HG02623 (cell line): ENCODE data around the gene ITGB1.

Source experiments
- ATAC-seq: cut with Tn5 transposase; IDR thresholded peaks from one replicate; pipeline ENCODE4 v1.9.1; 2021; ENCODE audit warnings: moderate library complexity; ENCODE audit not compliant: unreplicated experiment

Gene ITGB1

DNA sequence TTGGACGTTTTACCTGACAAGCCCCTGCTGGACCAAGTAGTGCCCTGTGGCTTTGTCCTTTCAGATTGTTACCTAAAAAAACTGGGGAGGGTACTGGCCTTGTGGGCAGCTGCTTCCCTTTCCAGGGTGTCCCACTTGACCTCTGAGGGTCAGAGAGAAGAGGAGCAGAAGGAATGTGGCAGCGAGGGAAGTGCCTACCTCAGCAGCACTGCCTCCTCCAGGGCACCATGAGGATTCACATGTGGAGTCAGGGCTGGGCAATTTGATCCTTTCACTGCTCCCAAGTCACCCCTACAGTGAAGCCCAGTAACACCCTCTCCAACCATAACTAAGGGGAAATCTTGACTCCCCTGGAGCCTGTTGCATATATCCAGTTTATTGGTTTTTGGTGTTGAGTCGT, 64.6 kb downstream of the ITGB1 start:
- no peak for ATAC-seq

- ATAC-seq = no peak
These were observed 66.8 kb downstream of the ITGB1 start for GRCh38 chr10:32891261-32891660.

DNA sequence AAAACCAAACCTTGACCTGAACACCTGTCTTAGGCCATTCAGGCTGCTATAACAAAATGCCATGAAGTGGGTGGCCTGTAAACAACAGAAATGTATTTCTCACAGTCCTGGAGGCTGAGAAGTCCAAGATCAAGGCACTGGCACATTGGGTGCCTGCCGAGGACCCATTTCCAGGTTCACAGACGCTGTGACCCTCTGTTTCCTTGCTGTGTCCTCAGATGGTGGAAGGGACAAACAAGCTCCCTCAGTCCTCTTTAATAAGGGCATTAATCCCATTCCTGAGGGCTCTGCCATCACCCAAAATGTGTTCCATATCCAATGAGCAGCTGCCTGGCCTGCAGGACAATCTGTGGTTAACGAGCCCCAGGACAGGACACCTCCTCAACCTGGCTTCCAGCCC, 67.6 kb downstream of the ITGB1 start:
- no peak for ATAC-seq

DNA sequence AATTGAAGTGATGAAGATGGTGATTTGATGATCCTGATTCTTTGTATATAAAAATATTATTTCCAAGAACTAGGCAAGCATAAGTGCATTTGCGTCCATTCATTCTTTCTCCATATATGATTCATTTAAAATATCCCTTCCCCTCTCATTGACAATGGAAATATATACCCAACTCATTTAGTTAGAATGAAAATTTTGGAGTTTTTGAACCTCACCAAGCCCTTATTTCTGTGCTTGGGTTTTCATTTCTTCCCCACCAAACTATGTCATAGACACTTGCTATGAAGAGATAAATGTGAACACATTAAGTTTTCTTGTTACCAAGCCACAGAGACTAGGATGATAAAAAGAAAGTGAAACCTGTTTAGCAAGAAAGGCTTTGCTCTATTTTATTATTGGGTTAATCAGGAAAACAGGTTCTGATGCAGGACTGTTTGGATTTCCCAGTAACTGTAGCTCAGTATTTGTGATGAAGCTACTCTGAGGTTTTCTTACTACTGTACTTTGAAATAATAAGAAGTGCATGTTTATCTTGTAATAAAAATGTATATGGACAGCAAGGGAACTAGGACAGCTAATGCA, 68.3 kb downstream of the ITGB1 start:
- no peak for ATAC-seq

GRCh38 chr10:32888161-32888927, 69.7 kb downstream of the ITGB1 start:
- ATAC-seq = no peak

- no peak for ATAC-seq
These were observed 70.5 kb downstream of the ITGB1 start for GRCh38 chr10:32887481-32887880.

- ATAC-seq = no peak
These were observed 76.0 kb downstream of the ITGB1 start for GRCh38 chr10:32882076-32882475.

GRCh38 chr10:32878646-32879045, 79.4 kb downstream of the ITGB1 start:
- no peak for ATAC-seq

DNA sequence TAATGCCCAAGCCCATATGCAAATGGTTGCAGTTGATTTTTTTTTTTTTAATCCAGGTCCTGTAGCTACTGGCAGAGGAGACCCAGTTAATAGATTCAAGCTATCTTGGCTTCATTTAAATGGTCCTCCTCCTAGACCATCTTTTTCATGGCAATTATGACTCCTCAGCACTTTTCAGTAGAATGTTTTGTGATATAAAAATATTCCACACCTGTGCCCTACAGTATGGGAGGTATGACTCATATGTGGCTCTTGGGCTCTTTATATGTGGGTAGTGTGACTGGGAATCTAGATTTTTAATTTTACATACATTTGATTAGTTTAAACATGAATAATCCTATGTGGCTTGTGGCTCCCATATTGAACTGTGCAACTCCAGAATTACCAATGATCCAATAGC, 80.1 kb downstream of the ITGB1 start:
- no peak for ATAC-seq

DNA sequence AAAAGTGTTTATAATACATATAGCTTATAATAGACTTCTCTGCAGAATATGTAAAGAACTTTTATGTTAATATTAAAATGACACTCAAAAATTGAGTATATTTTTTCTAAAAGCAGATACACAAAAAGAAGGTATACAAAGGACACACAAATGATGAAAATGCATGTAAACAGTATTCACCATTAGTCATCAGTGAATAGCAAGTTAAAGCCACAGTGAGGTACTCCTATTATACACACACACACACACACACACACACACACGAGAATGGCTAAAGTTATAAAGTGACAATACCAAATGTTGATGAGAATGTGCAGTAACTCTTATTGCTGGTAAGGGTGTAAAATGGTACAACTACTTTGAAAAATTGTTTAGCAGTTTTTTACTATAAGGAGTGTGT, 92.9 kb downstream of the ITGB1 start:
- no peak for ATAC-seq

- no peak for ATAC-seq
These were observed 103.6 kb downstream of the ITGB1 start for GRCh38 chr10:32854435-32854834.

DNA sequence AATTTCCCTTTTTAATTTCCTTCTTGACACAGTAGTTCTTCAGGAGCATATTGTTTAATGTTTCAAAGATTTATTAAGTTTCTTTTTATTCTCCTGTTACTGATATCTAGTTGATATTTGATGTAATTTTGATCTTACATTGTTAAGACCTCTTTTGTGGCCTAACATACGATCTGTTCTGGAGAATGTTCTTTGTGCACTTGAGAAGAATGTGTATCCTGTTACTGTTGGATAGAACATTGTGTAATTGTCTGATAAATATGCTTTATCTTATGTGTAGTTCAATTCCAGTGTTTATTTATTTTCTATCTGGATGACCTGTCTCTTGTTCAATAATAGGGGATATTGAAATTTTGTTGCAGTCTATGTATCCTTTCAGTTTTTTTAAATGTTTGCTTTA, 106.7 kb downstream of the ITGB1 start:
- no peak for ATAC-seq
